Measurements from ENCODE around the gene RASSF5.

- TF ChIP-seq CTCF (IDR thresholded peaks at IDR 0.05; ENCODE audit: low read length) = no peak
- no peak for TF ChIP-seq EZH2 (optimal IDR thresholded peaks at IDR 0.05; ENCODE audit: low read depth, low read length)
These were observed 30.9 kb downstream of the RASSF5 start for GRCh38 chr1:206538086-206538770.

Data from MM.1S (cell line).